NB4 (cell line): ENCODE measurements around the gene AMPH.

Experiments
- DNase-seq: peaks from one replicate; pipeline ENCODE4 v3.0.0; 2010; ENCODE audit warnings: low read depth
- H3K4me3 ChIP-seq: one replicate; pipeline ENCODE4 v1.5.1; 2011; ENCODE audit warnings: mild to moderate bottlenecking, low read depth, low read length, moderate library complexity
- MYC ChIP-seq: IDR thresholded peaks from 2 replicates; pipeline ENCODE4 v1.6.1; 2011; ENCODE audit warnings: low read depth, low read length
- POLR2A ChIP-seq: IDR thresholded peaks from 2 replicates; pipeline ENCODE4 v1.6.1; 2011; ENCODE audit warnings: mild to moderate bottlenecking; ENCODE audit not compliant: insufficient read length; ENCODE audit errors: extremely low read depth
- TF ChIP-seq, protein P1 (sequence below): IDR thresholded peaks from 2 replicates; pipeline ENCODE4 v1.6.1; 2011; ENCODE audit warnings: low read depth, low read length
- TF ChIP-seq, protein P2 (sequence below): IDR thresholded peaks from one replicate; pipeline ENCODE4 v1.5.1; 2012; ENCODE audit warnings: low read depth, low read length

Gene AMPH

GRCh38 chr7:38482521-38482920 is 148.7 kb downstream of the AMPH start:
- no peak for TF ChIP-seq MYC
- TF ChIP-seq, protein P1, sequence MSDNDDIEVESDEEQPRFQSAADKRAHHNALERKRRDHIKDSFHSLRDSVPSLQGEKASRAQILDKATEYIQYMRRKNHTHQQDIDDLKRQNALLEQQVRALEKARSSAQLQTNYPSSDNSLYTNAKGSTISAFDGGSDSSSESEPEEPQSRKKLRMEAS: no peak
- TF ChIP-seq, protein P2, sequence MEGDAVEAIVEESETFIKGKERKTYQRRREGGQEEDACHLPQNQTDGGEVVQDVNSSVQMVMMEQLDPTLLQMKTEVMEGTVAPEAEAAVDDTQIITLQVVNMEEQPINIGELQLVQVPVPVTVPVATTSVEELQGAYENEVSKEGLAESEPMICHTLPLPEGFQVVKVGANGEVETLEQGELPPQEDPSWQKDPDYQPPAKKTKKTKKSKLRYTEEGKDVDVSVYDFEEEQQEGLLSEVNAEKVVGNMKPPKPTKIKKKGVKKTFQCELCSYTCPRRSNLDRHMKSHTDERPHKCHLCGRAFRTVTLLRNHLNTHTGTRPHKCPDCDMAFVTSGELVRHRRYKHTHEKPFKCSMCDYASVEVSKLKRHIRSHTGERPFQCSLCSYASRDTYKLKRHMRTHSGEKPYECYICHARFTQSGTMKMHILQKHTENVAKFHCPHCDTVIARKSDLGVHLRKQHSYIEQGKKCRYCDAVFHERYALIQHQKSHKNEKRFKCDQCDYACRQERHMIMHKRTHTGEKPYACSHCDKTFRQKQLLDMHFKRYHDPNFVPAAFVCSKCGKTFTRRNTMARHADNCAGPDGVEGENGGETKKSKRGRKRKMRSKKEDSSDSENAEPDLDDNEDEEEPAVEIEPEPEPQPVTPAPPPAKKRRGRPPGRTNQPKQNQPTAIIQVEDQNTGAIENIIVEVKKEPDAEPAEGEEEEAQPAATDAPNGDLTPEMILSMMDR: no peak
- no peak for TF ChIP-seq POLR2A
- H3K4me3 ChIP-seq: no peak overlapping the region
- DNase-seq: no peak

- TF ChIP-seq, protein P2: no peak
- TF ChIP-seq MYC: no peak
- TF ChIP-seq, protein P1: no peak
- no peak for TF ChIP-seq POLR2A
- H3K4me3 ChIP-seq: no peak overlapping the region
- DNase-seq: no peak
Observed at GRCh38 chr7:38481401-38481800, 149.8 kb downstream of the AMPH start.

DNA sequence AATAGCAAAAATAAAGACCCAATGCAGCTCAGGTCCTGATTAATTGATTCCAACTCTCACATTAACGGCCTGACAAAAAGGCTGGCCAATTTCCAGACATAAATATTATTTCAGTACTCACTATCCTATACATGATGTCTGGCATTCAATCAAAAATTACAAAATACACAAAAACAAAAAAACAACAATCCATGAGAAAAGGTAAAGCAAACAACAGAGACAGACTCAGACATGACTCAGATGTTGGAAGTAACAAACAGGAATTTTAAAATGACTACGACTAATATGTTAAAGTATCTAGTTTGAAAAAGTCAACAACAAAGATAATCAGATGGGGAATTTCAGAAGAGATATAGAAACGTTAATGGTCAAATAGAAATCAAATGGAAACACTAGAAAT is 152.8 kb downstream of the AMPH start:
- no peak overlapping the region for H3K4me3 ChIP-seq
- TF ChIP-seq POLR2A (no peak), MYC (no peak)
- TF ChIP-seq, protein P2: no peak
- TF ChIP-seq, protein P1: no peak
- DNase-seq: no peak

DNA sequence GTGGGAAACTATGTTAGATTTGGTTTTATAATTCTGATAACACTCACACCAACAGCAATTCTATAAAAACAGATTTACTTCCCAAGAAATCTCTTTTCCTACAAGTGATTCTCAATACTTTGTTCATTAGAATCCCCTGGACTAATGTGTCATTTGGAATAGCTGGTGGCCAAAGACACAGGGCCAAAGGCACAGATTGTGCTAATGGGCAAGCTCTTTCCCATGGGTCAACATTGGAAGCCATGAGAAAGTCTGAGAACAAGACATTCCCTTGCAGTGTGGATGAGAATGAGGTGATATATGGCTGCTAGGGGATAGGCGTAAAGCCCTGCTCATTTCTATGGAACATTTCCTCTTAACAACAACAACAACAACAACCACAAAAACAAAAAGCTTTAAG is 153.8 kb downstream of the AMPH start:
- TF ChIP-seq, protein P1: no peak
- no peak for TF ChIP-seq POLR2A
- TF ChIP-seq, protein P2: no peak
- TF ChIP-seq MYC: no peak

GRCh38 chr7:38476764-38477163 is 154.4 kb downstream of the AMPH start:
- H3K4me3 ChIP-seq: no peak overlapping the region
- DNase-seq: no peak
- no peak for TF ChIP-seq MYC
- no peak for TF ChIP-seq POLR2A
- TF ChIP-seq, protein P1: no peak
- TF ChIP-seq, protein P2: no peak

More for the DNA sequence above, 153.8 kb downstream of the AMPH start:
- H3K4me3 ChIP-seq: no peak overlapping the region
- DNase-seq: no peak
